Vagina (tissue), 2 donors: ENCODE results near the gene ARHGEF4.

Experiments
- CTCF ChIP-seq, 3 experiments: fragments of 450-650 bp in 2 of 3; fragments of 200-600 bp in 1 of 3; sonication (generic) in 1 of 3; IDR thresholded peaks; one replicate each; pipeline ENCODE4 v1.5.1; 2017 to 2019; ENCODE audit warnings: antibody characterized with exemption in 3 of 3, mild to moderate bottlenecking in 2 of 3, moderate library complexity in 2 of 3
- POLR2A ChIP-seq, 2 donors: fragments of 450-650 bp; IDR thresholded peaks; one replicate each; pipeline ENCODE4 v1.6.1; 2017; ENCODE audit warnings: antibody characterized with exemption in 2 of 2, mild to moderate bottlenecking in 2 of 2, moderate library complexity in 2 of 2
- POLR2AphosphoS5 ChIP-seq, 2 donors: sonication (generic); formaldehyde crosslinking; IDR thresholded peaks; one replicate each; pipeline ENCODE4 v1.9.0; 2017; ENCODE audit warnings: antibody characterized with exemption in 2 of 2, mild to moderate bottlenecking in 2 of 2, low read depth in 1 of 2; ENCODE audit not compliant: insufficient read depth in 1 of 2

- TF ChIP-seq CTCF (IDR thresholded peaks at IDR 0.05) = no peak
- TF ChIP-seq POLR2AphosphoS5 (IDR thresholded peaks at IDR 0.05; ENCODE audit: insufficient read depth in 1 of 2, low read depth in 1 of 2) = no peak
- no peak for TF ChIP-seq POLR2A (IDR thresholded peaks at IDR 0.05)
These were observed 31.1 kb upstream of the ARHGEF4 start for GRCh38 chr2:130805613-130806012.
